ENCODE measurements around the gene NMT1.
A peak's percentile ranks its signal among the peaks of the same experiment; 100 is the strongest.

Gene NMT1

GRCh38 chr17:45138911-45139532 lies 77.9 kb downstream of the NMT1 start:
- no peak for TF ChIP-seq CTCF (IDR thresholded peaks at IDR 0.05; ENCODE audit: borderline replicate concordance, insufficient read depth, low read depth, low read length)
- no peak overlapping the region for H3K4me3 ChIP-seq (ENCODE audit: low read depth, low read length)

- no peak for TF ChIP-seq CTCF (IDR thresholded peaks at IDR 0.05; ENCODE audit: borderline replicate concordance, insufficient read depth, low read depth, low read length)
- no peak overlapping the region for H3K4me3 ChIP-seq (ENCODE audit: low read depth, low read length)
Measured at GRCh38 chr17:45139533-45139920, 78.4 kb downstream of the NMT1 start.

- no peak for TF ChIP-seq CTCF (IDR thresholded peaks at IDR 0.05; ENCODE audit: borderline replicate concordance, insufficient read depth, low read depth, low read length)
- no peak overlapping the region for H3K4me3 ChIP-seq (ENCODE audit: low read depth, low read length)
Measured at GRCh38 chr17:45143094-45143670, 82.1 kb downstream of the NMT1 start.

GRCh38 chr17:45143767-45144198 lies 82.7 kb downstream of the NMT1 start:
- no peak for TF ChIP-seq CTCF (IDR thresholded peaks at IDR 0.05; ENCODE audit: borderline replicate concordance, insufficient read depth, low read depth, low read length)
- peak overlapping the region; percentile 22 for H3K4me3 ChIP-seq (ENCODE audit: low read depth, low read length)

- peak overlapping the region; percentile 22 for H3K4me3 ChIP-seq (ENCODE audit: low read depth, low read length)
- TF ChIP-seq CTCF (IDR thresholded peaks at IDR 0.05; ENCODE audit: borderline replicate concordance, insufficient read depth, low read depth, low read length): no peak
Measured at GRCh38 chr17:45144199-45145034, 83.3 kb downstream of the NMT1 start.

- no peak overlapping the region for H3K4me3 ChIP-seq (ENCODE audit: low read depth, low read length)
- no peak for TF ChIP-seq CTCF (IDR thresholded peaks at IDR 0.05; ENCODE audit: borderline replicate concordance, insufficient read depth, low read depth, low read length)
Measured at GRCh38 chr17:45145035-45145389, 83.9 kb downstream of the NMT1 start.
